NCI-H146 treated with DMSO at 0.1 percent for 48 hours (cell line): ENCODE measurements around the gene FRRS1L.

ENCODE experiments used
- DNase-seq: peaks from one replicate; lab custom pipeline; 2025; ENCODE audit not compliant: unreplicated experiment; lab: John Stamatoyannopoulos, UW

Gene FRRS1L

DNA sequence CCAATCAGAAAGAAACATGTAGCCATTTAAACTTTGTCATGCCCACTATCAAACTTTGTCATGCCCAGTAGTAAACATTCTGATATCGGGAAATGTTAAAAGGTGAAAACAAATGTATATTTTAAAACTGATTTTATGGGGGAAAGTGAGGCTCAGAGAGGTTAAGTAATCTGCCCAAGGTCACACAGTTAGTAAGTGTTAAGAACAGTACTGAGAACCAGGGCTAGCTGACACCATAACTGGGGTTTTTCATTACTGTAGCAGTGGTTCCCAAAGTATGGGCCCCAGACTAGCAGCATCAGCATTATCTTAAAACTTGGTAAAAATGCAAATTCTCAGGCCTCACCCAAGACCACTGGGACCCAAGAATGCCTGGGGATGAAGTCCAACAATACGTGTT is 9.9 kb upstream of the FRRS1L start:
- DNase-seq, result no peak

DNA sequence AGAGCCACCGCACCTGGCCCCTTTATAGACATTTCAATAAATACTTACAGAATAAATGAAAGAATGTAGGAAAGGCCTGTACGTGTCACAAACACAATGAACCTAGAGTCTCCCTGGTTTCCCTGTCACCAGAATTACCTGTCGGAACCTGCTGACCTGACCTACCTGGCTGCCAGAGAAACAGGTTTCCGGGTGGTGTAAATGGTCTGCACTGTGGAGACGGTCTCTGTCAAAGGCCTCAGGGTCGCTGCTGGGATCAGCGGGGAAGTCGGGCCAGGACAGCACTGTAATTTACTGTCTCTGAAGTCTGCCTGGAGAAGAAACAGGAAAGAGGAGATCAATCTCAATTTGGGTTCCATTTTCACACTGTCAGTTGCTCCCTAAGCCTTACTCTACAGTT is 9.3 kb upstream of the FRRS1L start:
- DNase-seq, result no peak

DNA sequence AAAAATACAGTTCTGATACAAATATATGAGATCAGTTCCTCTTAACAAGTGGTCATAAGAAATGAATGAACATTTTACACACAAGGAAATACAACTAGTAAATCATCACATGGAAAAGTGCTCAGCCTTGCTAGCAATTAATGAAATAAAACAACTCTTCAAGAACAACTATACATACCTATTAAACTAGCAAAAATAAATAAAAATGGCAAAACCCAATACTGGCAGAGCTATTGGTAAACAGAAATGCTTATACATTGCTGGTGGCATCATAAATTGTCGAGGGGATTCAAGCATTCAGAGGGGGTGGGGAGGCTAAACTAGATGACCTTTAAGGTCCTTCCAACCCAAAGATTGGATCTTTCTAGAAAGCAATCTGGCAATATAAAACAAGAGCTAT is 5.9 kb upstream of the FRRS1L start:
- DNase-seq, result no peak

DNA sequence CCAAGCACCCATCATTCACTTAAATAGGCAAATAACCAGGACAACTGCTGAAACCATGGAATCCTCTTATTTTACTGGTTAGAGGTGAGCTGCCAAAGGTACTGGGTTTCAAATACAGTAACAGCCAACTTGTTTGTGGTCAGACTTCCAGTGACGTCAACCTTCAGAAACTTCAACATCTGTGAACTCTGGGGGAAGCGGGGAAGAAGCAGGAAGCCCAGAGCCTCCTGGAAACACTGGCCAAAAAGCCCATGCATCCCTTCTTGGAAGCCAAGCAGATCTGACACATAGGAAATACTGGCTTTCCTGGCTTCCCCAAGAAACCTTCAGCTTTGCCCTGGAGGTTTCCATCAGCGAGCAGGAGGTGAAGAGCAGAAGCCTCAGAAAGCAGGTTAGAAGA is 4.9 kb upstream of the FRRS1L start:
- DNase-seq, result no peak

DNA sequence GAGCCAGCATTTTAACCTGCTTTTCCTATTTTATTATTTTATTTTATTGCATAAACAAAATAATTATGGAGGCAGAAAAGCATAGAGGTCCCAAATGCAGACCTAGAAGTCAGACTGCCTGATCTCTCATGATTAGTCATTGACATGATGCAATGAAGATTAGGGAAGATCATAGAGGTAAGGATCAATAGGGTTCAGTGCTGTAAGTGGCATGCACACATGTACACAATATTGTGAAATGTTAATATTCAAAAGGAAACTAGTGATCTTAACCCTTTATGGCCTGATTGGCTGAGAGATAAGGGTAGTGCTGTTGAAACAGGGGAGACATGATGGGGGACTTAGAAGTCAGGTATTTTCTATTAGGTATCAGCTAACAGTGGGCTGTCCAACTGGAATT is 1.1 kb upstream of the FRRS1L start:
- DNase-seq, result no peak

DNA sequence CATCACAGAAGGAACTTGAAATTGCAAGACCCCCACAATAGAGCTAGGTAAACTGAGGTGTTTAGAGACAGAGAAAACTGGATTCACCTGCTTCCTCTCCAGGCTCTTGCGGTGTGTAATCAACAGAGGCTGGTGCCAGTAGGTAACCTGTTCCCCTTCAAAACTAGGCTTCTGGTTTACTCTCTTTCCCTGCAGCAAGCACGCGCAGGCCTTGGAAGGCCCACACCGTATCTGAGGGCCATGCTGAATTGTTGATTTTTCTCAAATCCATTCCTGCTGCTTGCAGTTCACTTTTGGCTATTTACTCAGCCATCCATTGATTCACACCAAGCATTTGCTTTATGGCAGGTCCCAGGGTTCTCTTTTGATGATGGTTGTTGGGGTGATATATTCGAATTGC is 667 bp upstream of the FRRS1L start:
- no peak for DNase-seq

DNA sequence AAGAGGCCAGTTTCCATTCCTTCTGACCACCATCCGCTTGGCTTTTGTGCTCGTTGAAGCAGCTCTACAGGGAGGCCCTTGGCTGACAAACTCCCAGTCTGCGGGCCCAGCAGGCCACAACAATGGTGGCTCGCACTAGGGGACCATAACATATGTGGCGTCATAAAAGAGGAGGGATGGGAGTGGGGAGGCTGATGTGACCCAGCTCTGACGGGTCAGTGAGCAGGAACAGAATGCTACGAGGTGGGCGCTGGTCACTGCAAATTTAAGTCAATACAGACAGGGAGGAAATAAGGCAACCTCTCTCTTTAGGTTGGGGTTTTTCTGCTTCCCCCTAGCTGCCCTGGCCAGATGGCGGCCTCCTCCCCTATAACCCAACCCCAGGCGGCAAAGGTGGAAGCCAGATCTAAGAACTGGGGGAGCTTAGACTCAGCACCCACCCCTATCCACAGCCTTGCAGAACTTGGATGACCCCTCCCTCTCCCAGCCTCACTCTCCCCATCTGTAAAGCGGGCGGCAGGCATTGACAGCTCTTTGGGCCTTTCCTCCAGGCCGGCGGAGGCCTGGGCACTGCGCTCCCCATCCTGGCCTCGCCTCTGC is 778 bp downstream of the FRRS1L start:
- peak; percentile 53 for DNase-seq

DNA sequence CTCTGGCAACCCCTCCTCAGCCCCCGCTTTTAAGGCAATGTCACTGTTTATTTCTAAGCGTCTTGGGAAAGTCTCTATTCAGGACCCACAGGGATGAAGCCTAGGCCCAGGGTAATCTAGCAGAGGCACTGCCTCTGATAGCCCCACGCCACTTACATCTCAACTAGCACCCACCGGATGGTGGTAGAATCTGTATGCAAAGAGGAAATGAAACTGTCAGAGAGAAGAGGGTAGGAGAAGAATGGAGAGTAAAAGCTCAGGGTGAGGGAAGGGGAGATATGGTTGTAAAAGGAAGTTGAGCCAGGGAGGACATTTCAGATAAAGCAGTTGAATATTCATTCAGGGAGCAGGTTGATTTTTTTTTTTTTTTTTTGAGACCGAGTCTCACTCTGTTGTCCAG is 3.0 kb downstream of the FRRS1L start:
- no peak for DNase-seq

DNA sequence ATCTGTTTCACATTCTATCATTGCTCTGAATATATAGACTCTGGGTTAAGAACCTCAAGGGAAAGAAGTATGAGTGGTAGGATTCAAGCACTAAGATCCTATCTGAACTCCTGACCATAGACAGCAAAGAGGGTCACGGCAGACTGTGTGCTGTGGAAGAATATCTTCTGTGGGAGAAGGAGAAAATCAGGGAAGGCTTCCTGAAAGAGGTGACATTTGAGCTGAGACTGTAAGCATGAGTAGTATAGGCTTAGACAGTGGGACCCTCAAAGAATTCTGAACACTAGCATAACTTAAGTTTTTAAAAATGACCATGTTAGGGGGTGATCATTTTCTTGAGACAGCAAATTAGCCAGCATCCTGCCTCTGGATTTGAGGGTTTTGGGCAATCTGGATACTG is 3.9 kb downstream of the FRRS1L start:
- no peak for DNase-seq

DNA sequence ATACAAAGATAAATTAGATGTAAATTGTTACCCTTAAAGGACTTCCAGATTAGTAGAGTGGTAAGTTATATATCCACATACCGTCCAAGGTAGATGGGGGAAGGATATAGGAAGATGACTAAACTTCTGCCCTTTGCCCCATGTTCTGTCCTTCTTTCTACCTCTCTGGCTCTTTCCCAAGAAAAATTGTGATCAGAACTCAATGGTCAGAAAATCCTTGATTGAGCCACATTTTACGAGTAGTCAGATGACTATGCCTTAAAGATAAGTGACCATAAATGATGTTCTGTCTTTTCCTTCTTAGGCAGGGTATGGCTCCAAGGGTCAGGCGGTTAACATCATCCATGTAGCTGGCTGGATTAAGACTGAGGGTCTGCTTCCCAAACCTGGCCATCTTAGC is 4.4 kb downstream of the FRRS1L start:
- no peak for DNase-seq

DNA sequence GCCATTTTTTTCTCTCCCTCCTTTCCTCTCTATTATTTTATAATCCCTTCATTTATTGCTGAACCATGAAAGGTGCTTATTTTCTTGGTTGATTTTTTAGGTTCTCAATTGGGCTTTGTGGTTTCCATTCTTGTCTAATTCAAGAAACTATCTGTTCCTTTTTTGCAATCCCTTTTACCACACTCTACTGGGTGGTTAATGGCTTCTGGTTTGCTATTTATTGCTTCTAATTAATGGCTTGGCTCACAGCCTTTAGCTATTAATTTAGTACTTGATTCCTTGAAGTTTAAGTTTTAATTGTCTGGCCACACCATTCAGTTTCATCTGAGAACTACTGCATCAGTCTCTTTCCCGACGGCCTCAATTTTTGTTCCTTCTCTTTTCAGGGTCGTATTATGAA is 5.6 kb downstream of the FRRS1L start:
- no peak for DNase-seq

DNA sequence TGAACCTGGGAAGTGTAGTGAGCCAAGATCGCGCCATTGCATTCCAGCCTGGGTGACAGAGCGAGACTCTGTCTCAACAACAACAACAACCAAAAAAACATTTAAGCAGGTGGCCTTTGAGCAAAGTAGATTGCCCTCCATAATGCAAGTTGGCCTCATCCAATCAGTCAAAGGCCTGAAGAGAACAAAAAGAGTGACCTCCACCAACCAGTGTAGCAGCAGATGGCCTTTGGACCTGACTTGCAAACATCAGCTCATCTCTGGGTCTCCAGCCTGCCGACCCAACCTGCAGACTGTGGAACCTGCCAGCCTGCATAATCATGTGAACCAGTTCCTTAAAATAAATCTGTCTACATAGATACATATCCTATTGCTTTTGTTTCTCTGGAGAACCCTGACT is 7.5 kb downstream of the FRRS1L start:
- no peak for DNase-seq

DNA sequence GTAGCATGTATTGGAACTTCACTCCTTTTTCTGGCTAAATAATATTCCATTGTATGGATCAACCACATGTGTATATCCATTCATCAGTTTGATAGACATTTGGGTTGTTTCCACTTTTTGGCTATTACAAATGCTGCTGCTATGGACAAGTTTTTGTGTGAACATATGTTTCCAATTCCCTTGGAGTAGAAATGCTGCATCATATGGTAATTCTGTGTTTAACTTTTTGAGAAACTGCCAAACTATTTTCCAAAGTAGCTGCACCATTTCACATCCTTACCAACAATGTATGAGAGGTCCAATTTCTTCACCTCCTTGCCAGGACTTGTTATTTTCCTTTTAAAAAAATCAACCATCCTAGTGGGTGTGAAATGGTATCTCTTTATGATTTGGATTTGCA is 8.4 kb downstream of the FRRS1L start:
- DNase-seq, result no peak

DNA sequence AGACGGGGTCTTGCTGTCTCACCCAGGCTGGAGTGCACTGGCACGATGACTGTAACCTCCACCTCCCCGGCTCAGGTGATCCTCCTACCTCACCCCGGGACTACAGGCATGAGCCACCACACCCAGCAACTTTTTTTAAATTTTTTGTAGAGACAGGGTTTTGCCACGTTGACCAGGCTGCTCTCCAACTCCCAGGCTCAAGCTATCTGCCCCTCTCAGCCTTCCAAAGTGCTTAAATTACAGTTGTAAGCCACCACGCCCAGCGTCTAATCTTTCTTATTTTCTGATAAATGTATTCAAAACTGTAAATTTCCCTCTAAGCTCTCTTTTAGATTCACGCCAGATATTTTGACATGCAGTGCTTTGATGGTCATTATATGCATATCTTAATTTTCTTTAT is 10.3 kb downstream of the FRRS1L start:
- no peak for DNase-seq

DNA sequence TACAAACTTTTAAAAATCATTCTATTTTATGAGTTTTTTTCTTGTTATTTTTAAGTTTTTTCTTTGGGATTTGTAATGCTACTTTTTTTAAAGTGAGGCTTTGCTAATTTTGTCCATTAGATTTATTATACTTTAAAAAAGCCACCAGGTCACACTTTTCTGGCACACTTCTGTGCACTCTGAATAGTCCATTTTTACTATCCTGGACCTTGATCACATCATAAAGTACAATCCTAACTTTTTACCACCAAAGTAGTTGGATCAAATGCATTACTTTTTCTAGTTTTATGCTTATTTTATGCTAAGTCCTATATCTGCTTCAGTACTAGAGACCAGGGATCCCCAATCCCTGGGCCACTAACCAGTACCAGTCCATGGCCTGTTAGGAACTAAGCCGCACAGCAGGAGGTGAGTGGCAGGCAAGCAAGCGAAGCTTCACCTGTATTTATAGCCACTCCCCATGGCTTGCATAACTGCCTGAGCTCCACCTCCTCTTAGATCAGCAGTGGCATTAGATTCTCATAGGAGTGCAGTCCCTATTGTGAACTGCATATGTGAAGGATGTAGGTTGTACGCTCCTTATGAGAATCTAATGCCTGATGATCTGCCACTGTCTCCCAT is 16.0 kb downstream of the FRRS1L start:
- no peak for DNase-seq

DNA sequence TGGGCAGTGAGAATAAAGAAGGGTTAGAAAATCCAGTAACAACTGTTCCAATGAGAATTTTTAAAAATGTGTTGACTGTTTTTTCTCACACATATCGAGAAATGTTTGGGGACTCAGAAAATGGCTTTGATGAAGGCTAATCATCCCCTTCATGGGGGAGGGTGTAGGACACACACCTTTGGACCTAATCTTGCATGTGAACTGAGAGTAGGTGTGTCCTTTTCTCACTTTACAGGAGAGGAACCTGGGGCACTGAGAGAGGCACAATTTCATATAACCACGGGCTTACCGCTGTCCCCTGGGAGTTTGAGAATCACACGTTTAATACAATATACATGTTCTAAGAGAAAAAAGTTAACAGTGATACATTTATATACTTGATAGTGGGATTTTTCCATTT is 17.3 kb downstream of the FRRS1L start:
- no peak for DNase-seq

DNA sequence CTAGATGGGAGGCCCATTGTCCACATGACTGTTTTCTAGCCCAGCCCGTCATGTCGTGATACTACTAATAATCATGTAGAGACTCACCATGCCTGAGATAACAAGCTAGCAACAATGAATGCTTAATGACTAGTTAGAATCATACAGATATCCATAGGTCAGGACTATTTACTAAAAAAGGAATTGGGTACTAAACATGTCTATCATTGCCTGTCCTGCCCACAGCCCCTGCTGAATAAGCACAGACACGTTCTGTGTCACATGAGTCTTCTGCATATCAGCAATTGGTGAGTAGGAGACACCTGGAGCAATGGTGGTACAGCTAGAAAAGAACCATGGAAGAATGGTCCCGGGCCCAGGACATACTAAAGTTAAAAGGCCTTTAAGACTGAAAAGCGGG is 18.0 kb downstream of the FRRS1L start:
- no peak for DNase-seq

DNA sequence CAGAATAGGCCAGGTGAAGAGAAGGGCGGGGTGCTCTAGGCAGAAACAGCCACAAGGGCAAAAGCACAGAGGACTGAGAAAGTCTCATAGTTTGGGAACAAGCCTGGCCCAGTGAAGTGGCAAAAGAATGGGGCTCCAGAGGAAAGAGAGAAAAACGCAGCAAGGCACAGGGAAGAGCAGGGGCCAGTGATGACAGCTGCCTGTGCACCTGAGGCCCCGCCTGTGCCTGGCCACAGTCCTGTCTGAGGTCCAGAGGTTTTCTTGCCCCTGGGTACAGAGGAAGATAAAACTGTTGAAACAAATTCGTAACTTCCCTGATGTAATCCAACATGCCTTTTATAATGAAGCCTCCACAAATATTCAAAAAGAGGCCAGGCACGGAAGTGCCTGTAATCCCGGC is 22.0 kb downstream of the FRRS1L start:
- DNase-seq, result no peak

DNA sequence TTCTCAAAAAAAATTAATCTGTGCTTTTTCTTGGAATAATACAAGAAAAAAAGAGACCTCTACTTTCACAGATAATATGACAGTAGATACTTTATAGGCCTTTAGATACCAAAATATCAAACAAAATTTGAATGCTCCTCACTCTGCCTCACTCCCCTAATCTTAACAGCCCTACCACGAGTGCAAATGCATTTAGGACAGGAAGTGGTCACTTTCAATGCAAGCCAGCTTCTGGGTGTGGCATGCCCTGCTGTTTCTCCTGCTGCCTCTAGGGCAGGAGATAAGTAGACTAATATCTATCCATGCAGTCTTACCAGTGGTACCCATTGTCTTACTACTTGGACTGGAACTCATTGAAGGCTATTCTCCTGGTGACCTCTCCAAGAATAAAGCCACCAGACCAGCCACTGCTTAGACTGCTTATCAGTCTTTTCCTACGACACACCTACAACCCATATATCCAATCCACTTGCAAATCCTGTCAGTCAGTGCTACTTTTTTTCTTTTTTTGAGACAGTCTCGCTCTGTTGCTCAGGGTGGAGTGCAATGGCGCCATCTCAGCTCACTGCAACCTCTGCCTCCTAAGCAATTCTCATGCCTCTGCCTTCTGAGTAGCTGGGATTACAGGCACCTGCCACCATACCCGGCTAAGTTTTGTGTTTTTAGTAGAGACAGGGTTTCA is 23.0 kb downstream of the FRRS1L start:
- DNase-seq, result no peak

DNA sequence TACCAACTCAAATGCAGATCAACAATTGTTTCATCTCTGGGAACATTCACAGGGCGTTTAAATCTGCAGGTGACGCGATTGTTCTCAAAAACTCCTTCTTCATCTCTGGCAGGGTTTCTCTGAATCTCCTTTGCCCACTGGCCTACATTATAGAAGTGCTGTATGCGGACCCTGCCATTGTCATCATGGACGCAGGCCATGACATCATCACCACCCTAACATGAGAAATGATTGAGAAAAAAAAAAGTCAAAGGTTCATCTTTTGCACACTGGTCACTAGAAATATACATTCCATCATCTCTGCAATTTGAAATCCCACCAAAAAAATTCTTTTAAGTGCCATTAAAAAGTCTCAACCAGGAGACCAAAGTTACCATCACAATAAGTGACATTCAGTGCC is 25.7 kb downstream of the FRRS1L start:
- no peak for DNase-seq

DNA sequence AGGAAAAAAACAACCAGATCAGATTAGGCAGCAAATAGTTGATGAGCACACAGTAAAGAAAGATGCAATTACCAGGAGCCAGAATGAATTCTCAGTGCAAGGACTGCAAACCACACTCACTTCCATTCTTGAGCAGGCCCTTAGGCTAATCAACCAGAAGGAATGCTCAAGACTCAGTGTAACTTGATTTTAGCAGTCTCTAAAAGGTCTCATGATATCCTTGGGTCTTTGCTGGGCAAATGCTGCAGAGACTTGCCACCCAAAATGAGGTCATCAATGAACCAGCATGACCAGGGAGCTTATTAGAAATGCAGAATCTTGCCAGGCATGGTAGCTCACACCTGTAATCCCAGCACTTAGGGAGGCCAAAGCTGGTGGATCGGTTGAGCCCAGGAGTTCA is 27.2 kb downstream of the FRRS1L start:
- DNase-seq, result no peak

DNA sequence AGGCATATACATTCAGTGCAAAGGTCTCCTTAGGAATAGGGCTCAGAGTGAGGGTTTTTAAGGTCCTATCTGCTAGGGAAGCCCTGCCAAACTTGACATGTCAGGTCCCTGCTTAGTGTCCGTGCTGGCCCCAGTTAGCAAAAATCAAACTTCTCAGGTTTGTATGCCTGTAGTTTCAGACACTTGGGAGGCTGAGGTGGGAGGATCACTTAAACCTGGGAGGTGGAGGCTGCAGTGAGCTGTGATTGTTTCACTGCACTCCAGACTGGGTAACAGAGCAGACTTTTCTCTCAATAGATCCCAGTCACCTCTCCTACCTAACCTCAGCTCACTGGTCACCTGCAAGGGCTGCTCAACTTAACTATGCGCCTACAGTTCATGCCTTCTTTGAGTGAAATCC is 28.6 kb downstream of the FRRS1L start:
- no peak for DNase-seq

DNA sequence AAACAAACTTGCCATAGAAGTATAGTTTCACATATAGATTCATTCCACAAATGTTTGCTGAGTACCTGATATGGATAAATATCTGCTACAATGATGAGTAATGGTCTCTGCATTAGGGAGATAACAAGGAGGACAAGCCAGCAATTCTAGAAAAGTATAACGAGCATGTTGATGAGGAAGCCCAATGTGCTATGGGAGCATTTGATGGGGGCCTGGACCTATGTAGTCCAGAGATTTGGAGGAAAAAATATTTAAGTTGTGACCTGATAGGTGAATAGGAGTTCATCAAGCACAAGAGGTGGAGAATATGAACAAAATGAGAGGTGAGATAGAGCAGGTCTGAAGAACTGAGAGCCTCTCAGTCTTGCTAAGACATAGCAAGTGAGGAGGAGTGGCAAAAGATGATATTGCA is 32.9 kb downstream of the FRRS1L start:
- DNase-seq, result no peak
